ENCODE data around the gene MRPL10. TPM values are rescaled to one million over a fixed set of nuclear protein-coding genes. Genes with fewer than 3 reads are reported as not detected.

Gene MRPL10
- total RNA-seq, 1 experiment from 2014 or later: 67.2 TPM

DNA sequence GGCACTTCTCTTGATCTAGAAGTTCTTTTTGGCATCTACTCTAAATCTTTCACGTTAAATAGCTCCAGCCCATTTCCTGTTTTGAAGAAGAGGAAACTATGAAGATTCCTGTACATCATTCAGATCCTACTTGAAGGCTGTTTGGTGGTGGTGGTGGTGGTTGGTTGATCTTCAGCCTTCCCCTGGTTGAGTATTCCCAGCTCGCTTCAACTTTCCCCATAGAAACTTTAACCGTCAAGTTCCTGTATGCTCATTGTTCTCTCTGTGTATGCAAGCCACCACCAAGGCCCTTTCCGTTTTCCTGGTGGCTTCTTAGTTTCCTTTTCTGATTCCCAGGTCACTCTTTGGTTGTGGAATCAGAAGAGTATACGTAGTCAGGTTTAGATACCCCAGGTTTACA is 3.4 kb upstream of the MRPL10 start:
- no CpG with 5 or more reads among the region's 5 CpGs for WGBS (ENCODE audit: extremely low coverage, insufficient read length, low lambda C conversion rate)
- peaks cover 0 to 20% (median 13%) of the 10 kb centered on the region in 3 experiments; a peak in 6 of 7 replicates for H3K36me3 Mint-ChIP-seq (ENCODE audit: insufficient read depth in 1 of 3, low read depth in 3 of 3)
- TF ChIP-seq, protein P1, sequence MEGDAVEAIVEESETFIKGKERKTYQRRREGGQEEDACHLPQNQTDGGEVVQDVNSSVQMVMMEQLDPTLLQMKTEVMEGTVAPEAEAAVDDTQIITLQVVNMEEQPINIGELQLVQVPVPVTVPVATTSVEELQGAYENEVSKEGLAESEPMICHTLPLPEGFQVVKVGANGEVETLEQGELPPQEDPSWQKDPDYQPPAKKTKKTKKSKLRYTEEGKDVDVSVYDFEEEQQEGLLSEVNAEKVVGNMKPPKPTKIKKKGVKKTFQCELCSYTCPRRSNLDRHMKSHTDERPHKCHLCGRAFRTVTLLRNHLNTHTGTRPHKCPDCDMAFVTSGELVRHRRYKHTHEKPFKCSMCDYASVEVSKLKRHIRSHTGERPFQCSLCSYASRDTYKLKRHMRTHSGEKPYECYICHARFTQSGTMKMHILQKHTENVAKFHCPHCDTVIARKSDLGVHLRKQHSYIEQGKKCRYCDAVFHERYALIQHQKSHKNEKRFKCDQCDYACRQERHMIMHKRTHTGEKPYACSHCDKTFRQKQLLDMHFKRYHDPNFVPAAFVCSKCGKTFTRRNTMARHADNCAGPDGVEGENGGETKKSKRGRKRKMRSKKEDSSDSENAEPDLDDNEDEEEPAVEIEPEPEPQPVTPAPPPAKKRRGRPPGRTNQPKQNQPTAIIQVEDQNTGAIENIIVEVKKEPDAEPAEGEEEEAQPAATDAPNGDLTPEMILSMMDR (conservative IDR thresholded peaks at IDR 0.05): no peak

More for the DNA sequence above, 3.4 kb upstream of the MRPL10 start:
- Histone ChIP-seq H3K14ac (ENCODE audit: insufficient read depth, low read length) (no peak overlapping the region), H3K18ac (ENCODE audit: insufficient read length, low read depth, low read length) (no peak overlapping the region), H3K79me1 (ENCODE audit: insufficient read depth, low read depth, low read length, poor library complexity, severe bottlenecking) (peaks cover 3% of the 10 kb centered on the region), H3K27me3 (ENCODE audit: insufficient read depth, low read length) (no peaks in the 10 kb centered on the region), H3K9ac (ENCODE audit: extremely low read depth, insufficient read length, low read length) (no peak overlapping the region), H2BK120ac (ENCODE audit: low read depth, low read length, poor library complexity, severe bottlenecking) (no peak overlapping the region), H2AFZ (ENCODE audit: low read length) (no peak overlapping the region), H3K9me3 (ENCODE audit: control insufficient read depth, low read depth, low read length) (no peaks in the 10 kb centered on the region), H3K4me1 (ENCODE audit: insufficient read depth, low read length) (no peaks in the 10 kb centered on the region), H2BK20ac (ENCODE audit: low read depth, low read length, poor library complexity, severe bottlenecking) (no peak overlapping the region), H3K79me2 (ENCODE audit: insufficient read depth, low read length) (no peaks in the 10 kb centered on the region), H3K4me2 (ENCODE audit: insufficient read depth, insufficient read length, low read length) (no peak overlapping the region), H2BK5ac (ENCODE audit: insufficient read length, low read length) (no peak overlapping the region), H2AK5ac (ENCODE audit: insufficient read length, low read length) (no peak overlapping the region), H3K23ac (ENCODE audit: insufficient read length, low read depth, low read length) (no peak overlapping the region), H2BK15ac (ENCODE audit: low read depth, low read length) (no peak overlapping the region), H2BK12ac (ENCODE audit: insufficient read length, low read depth, low read length) (no peak overlapping the region), H3T11ph (ENCODE audit: low read length) (no peak overlapping the region), H4K91ac (ENCODE audit: insufficient read length, low read depth, low read length) (no peak overlapping the region), H3K4ac (ENCODE audit: low read depth, low read length) (no peak overlapping the region), H4K20me1 (ENCODE audit: control insufficient read depth, insufficient read depth, insufficient read length) (no peaks in the 10 kb centered on the region), H3K23me2 (ENCODE audit: insufficient read length, low read depth, low read length, poor library complexity, severe bottlenecking) (peaks cover 10% of the 10 kb centered on the region), H4K5ac (ENCODE audit: insufficient read length, low read depth, low read length) (no peak overlapping the region), H4K8ac (replicated peaks; ENCODE audit: insufficient read length, low read depth, low read length) (no peak overlapping the region), H3K56ac (ENCODE audit: insufficient read length, low read depth, low read length) (no peak overlapping the region), H3K27ac (ENCODE audit: insufficient read length, low read depth, low read length) (no peak overlapping the region)
- Mint-ChIP-seq H3K4me3 (no peak overlapping the region), H3K9me3 (no peaks in the 10 kb centered on the region; a peak in 1 of 5 replicates), H3K27me3 (ENCODE audit: low read depth) (peaks cover 2% of the 10 kb centered on the region; the same call in 1 of the 2 replicates), H3K27ac (no peak overlapping the region; a peak in 1 of 7 replicates), H3K4me1 (peaks cover 8 to 15% of the 10 kb centered on the region in 2 experiments)
- DNase-seq: no peak

Measured in H9 (cell line).